Activated CD8-positive, alpha-beta memory T cell treated with anti-CD3 and anti-CD28 coated beads, Interleukin-2, amount 50 U/mL, for 1 hour (primary cell): Measurements from ENCODE around the gene RDH5.

Source experiments
- DNase-seq: peaks from one replicate; pipeline ENCODE4 v3.0.0-alpha.2; 2020; ENCODE audit errors: extremely low read depth

The RDH5 gene

GRCh38 chr12:55712700-55713415 lies 7.3 kb upstream of the RDH5 start:
- no peak for DNase-seq

- DNase-seq: no peak
Measured at GRCh38 chr12:55713721-55714120, 6.5 kb upstream of the RDH5 start.

GRCh38 chr12:55715169-55715764 lies 4.9 kb upstream of the RDH5 start:
- DNase-seq: no peak

- DNase-seq: peak; percentile 77
Measured at GRCh38 chr12:55715833-55716581, 4.2 kb upstream of the RDH5 start, which contains the start of gene BLOC1S1. Gene BLOC1S1 (plus strand): TSS chr12:55716046. CDS start chr12:55716052, 6 bp downstream.

GRCh38 chr12:55716582-55716957 lies 3.6 kb upstream of the RDH5 start:
- DNase-seq: no peak

- no peak for DNase-seq
Measured at GRCh38 chr12:55717011-55718007, 2.9 kb upstream of the RDH5 start.

- no peak for DNase-seq
Measured at GRCh38 chr12:55718015-55718414, 2.2 kb upstream of the RDH5 start.

- DNase-seq: no peak
Measured at GRCh38 chr12:55718624-55719275, 1.4 kb upstream of the RDH5 start.

GRCh38 chr12:55719371-55719770 lies 822 bp upstream of the RDH5 start:
- DNase-seq: no peak

- no peak for DNase-seq
Measured at GRCh38 chr12:55720894-55721444, 776 bp downstream of the RDH5 start.

GRCh38 chr12:55721601-55722213 lies 1.5 kb downstream of the RDH5 start:
- DNase-seq: no peak

- DNase-seq: no peak
Measured at GRCh38 chr12:55722948-55723347, 2.8 kb downstream of the RDH5 start.

GRCh38 chr12:55723516-55724225 lies 3.5 kb downstream of the RDH5 start:
- no peak for DNase-seq

- DNase-seq: no peak
Measured at GRCh38 chr12:55724226-55724939, 4.2 kb downstream of the RDH5 start.

GRCh38 chr12:55724940-55725309 lies 4.7 kb downstream of the RDH5 start:
- no peak for DNase-seq

GRCh38 chr12:55725556-55725955 lies 5.4 kb downstream of the RDH5 start:
- DNase-seq: no peak

GRCh38 chr12:55726971-55727370 lies 6.8 kb downstream of the RDH5 start:
- DNase-seq: no peak

- no peak for DNase-seq
Measured at GRCh38 chr12:55727643-55728185, 7.5 kb downstream of the RDH5 start.
